NB4 (cell line): ENCODE data around the gene SMIM11.

ENCODE experiments used
- CTCF ChIP-seq: IDR thresholded peaks from one replicate; pipeline ENCODE4 v1.5.1; 2012; ENCODE audit warnings: low read depth, low read length
- MAX ChIP-seq: IDR thresholded peaks from 2 replicates; pipeline ENCODE4 v1.6.1; 2011; ENCODE audit warnings: low read depth, low read length
- POLR2A ChIP-seq: IDR thresholded peaks from 2 replicates; pipeline ENCODE4 v1.6.1; 2011; ENCODE audit warnings: mild to moderate bottlenecking; ENCODE audit not compliant: insufficient read length; ENCODE audit errors: extremely low read depth

- TF ChIP-seq CTCF, result no peak
- no peak for TF ChIP-seq POLR2A
- no peak for TF ChIP-seq MAX
Measured at GRCh38 chr21:34343838-34344381, 31.4 kb upstream of the SMIM11 start.
